ENCODE data around the gene RNPS1.

- TF ChIP-seq CTCF (IDR thresholded peaks at IDR 0.05; ENCODE audit: low read length) (no peak), EZH2 (optimal IDR thresholded peaks at IDR 0.05; ENCODE audit: low read depth, low read length) (no peak)
These were observed 14.6 kb downstream of the RNPS1 start for GRCh38 chr16:2253293-2253692.

Data from MM.1S (cell line).